KMS-11 (cell line): ENCODE data around the gene ZNF805.

Source experiments
- H2AFZ ChIP-seq: fragments of 200-600 bp; sonication (generic); 2 replicates; pipeline ENCODE4 v1.6.1; 2016; ENCODE audit warnings: antibody characterized with exemption, mixed run types, low read depth
- H3K27ac ChIP-seq: fragments of 200-600 bp; sonication (generic); 2 replicates; pipeline ENCODE4 v1.6.1; 2016; ENCODE audit warnings: mild to moderate bottlenecking, mixed run types
- H3K27me3 ChIP-seq: fragments of 200-600 bp; sonication (generic); 2 replicates; pipeline ENCODE4 v1.6.1; 2017; ENCODE audit warnings: mild to moderate bottlenecking, low read depth, mixed run types, moderate library complexity; ENCODE audit not compliant: insufficient read depth
- H3K36me3 ChIP-seq: fragments of 200-600 bp; sonication (generic); 2 replicates; pipeline ENCODE4 v1.6.1; 2017; ENCODE audit warnings: mild to moderate bottlenecking, mixed run types; ENCODE audit not compliant: insufficient read depth
- H3K4me1 ChIP-seq: fragments of 200-600 bp; sonication (generic); 2 replicates; pipeline ENCODE4 v1.6.1; 2016; ENCODE audit warnings: mild to moderate bottlenecking, low read depth, mixed run types; ENCODE audit not compliant: poor library complexity, severe bottlenecking
- H3K4me2 ChIP-seq: fragments of 200-600 bp; sonication (generic); 2 replicates; pipeline ENCODE4 v1.7.0; 2016; ENCODE audit warnings: mild to moderate bottlenecking, mixed run types
- H3K4me3 ChIP-seq: fragments of 200-600 bp; sonication (generic); IDR thresholded peaks from 2 replicates; pipeline ENCODE4 v1.6.1; 2017; ENCODE audit warnings: low read depth, low read length, mixed read lengths; ENCODE audit not compliant: insufficient read depth
- H3K79me2 ChIP-seq: fragments of 200-600 bp; sonication (generic); 2 replicates; pipeline ENCODE4 v1.6.1; 2016; ENCODE audit warnings: low read depth, mixed run types; ENCODE audit not compliant: insufficient read depth
- H3K9ac ChIP-seq: fragments of 200-600 bp; sonication (generic); 2 replicates; pipeline ENCODE4 v1.6.1; 2016; ENCODE audit warnings: mild to moderate bottlenecking, mixed run types
- H4K20me1 ChIP-seq: fragments of 200-600 bp; sonication (generic); 2 replicates; pipeline ENCODE4 v1.6.1; 2016; ENCODE audit warnings: mild to moderate bottlenecking, mixed run types; ENCODE audit not compliant: insufficient read depth
- TF ChIP-seq, protein P1 (sequence below): fragments of 200-600 bp; sonication (generic); conservative IDR thresholded peaks from 2 replicates; pipeline ENCODE4 v1.6.1; 2017; ENCODE audit warnings: low read depth, mild to moderate bottlenecking, antibody characterized with exemption, low read length, moderate library complexity, mixed read lengths

The ZNF805 gene

DNA sequence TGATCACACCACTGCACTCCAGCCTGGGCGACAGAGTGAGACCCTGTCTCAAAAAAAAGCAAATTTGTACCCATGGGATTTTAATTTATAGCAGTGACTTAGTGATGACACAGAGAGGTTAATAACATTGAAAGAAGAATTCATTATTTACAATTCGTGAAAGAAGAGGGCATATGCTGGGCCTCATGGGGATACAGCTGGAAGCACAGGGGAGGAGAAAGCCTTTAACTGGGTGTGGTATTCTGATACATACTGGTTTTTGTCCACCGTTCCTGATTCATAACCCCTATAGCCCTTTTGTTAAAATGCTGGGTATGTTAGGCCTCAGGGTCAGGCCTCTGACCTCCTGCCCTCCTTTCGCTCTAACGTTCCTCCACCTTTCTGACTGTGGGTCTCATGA lies 38.3 kb upstream of the ZNF805 start:
- H3K4me3 ChIP-seq = no peak overlapping the region
- no peak overlapping the region for H3K4me2 ChIP-seq
- H3K27ac ChIP-seq = no peak overlapping the region
- no peaks in the 10 kb centered on the region for H3K79me2 ChIP-seq
- no peaks in the 10 kb centered on the region for H3K4me1 ChIP-seq
- H3K27me3 ChIP-seq = no peaks in the 10 kb centered on the region
- TF ChIP-seq, protein P1, sequence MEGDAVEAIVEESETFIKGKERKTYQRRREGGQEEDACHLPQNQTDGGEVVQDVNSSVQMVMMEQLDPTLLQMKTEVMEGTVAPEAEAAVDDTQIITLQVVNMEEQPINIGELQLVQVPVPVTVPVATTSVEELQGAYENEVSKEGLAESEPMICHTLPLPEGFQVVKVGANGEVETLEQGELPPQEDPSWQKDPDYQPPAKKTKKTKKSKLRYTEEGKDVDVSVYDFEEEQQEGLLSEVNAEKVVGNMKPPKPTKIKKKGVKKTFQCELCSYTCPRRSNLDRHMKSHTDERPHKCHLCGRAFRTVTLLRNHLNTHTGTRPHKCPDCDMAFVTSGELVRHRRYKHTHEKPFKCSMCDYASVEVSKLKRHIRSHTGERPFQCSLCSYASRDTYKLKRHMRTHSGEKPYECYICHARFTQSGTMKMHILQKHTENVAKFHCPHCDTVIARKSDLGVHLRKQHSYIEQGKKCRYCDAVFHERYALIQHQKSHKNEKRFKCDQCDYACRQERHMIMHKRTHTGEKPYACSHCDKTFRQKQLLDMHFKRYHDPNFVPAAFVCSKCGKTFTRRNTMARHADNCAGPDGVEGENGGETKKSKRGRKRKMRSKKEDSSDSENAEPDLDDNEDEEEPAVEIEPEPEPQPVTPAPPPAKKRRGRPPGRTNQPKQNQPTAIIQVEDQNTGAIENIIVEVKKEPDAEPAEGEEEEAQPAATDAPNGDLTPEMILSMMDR = no peak
- no peak overlapping the region for H2AFZ ChIP-seq
- no peaks in the 10 kb centered on the region; the same call in 1 of the 2 replicates for H3K36me3 ChIP-seq
- no peak overlapping the region for H3K9ac ChIP-seq
- no peaks in the 10 kb centered on the region for H4K20me1 ChIP-seq

- H3K4me1 ChIP-seq = no peaks in the 10 kb centered on the region
- H3K4me2 ChIP-seq = no peak overlapping the region
- H3K4me3 ChIP-seq = no peak overlapping the region
- H3K27me3 ChIP-seq = no peaks in the 10 kb centered on the region
- H3K36me3 ChIP-seq = no peaks in the 10 kb centered on the region; the same call in 1 of the 2 replicates
- no peaks in the 10 kb centered on the region for H3K79me2 ChIP-seq
- H3K27ac ChIP-seq = no peak overlapping the region
- H3K9ac ChIP-seq = no peak overlapping the region
- H4K20me1 ChIP-seq = no peaks in the 10 kb centered on the region
- TF ChIP-seq, protein P1 = no peak
- no peak overlapping the region for H2AFZ ChIP-seq
Measured at GRCh38 chr19:57210381-57210780, 30.1 kb upstream of the ZNF805 start.

- Histone ChIP-seq H4K20me1 (no peaks in the 10 kb centered on the region), H3K27me3 (no peaks in the 10 kb centered on the region), H3K4me3 (no peak overlapping the region), H2AFZ (no peak overlapping the region), H3K79me2 (no peaks in the 10 kb centered on the region), H3K36me3 (no peaks in the 10 kb centered on the region), H3K4me2 (no peak overlapping the region), H3K27ac (no peak overlapping the region), H3K4me1 (no peaks in the 10 kb centered on the region), H3K9ac (no peak overlapping the region)
- TF ChIP-seq, protein P1 = no peak
Measured at GRCh38 chr19:57212109-57212508, 28.3 kb upstream of the ZNF805 start.

DNA sequence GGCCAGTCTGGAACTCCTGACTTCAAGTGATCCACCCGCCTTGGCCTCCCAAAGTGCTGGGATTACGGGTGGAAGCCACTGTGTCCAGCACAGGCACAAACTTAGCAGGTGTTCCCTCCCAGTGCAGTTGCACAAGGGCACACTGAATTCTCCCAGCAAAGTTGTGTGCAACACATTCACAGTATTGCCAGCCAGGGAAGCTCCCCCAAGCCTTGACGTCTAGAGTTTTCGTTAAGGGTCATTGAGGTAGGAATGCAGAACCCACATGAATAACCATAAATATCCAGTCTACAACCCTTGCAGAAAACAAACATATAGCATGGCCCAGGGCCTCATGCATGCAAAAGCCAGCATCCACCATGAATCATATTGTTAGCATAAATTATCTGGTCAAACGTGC lies 12.9 kb upstream of the ZNF805 start:
- Histone ChIP-seq H3K27me3 (no peaks in the 10 kb centered on the region), H3K9ac (no peak overlapping the region), H3K27ac (no peak overlapping the region), H3K79me2 (no peaks in the 10 kb centered on the region), H3K36me3 (no peaks in the 10 kb centered on the region), H4K20me1 (no peaks in the 10 kb centered on the region), H3K4me1 (no peaks in the 10 kb centered on the region), H3K4me2 (no peak overlapping the region), H3K4me3 (no peak overlapping the region), H2AFZ (no peak overlapping the region)
- TF ChIP-seq, protein P1 = no peak
